Measurements from ENCODE around the gene TMEM220.

- TF ChIP-seq, protein P1, sequence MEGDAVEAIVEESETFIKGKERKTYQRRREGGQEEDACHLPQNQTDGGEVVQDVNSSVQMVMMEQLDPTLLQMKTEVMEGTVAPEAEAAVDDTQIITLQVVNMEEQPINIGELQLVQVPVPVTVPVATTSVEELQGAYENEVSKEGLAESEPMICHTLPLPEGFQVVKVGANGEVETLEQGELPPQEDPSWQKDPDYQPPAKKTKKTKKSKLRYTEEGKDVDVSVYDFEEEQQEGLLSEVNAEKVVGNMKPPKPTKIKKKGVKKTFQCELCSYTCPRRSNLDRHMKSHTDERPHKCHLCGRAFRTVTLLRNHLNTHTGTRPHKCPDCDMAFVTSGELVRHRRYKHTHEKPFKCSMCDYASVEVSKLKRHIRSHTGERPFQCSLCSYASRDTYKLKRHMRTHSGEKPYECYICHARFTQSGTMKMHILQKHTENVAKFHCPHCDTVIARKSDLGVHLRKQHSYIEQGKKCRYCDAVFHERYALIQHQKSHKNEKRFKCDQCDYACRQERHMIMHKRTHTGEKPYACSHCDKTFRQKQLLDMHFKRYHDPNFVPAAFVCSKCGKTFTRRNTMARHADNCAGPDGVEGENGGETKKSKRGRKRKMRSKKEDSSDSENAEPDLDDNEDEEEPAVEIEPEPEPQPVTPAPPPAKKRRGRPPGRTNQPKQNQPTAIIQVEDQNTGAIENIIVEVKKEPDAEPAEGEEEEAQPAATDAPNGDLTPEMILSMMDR (IDR thresholded peaks at IDR 0.05): no peak
- no peak for TF ChIP-seq ZFX (IDR thresholded peaks at IDR 0.05; ENCODE audit: borderline replicate concordance)
Measured at GRCh38 chr17:10745231-10745630, 15.4 kb upstream of the TMEM220 start.
